ENCODE measurements around the gene SPRYD7. TPM values are rescaled to one million over a fixed set of nuclear protein-coding genes. Genes with fewer than 3 reads are reported as not detected.

The SPRYD7 gene
- total and polyA plus RNA-seq, 2 of the 13 experiments (the other 11 are each of a cell fraction or from before 2014, with no cell fraction given), result 2.7 to 5.9 TPM

GRCh38 chr13:49908637-49909036, 27.5 kb downstream of the SPRYD7 start (continued):
- TF ChIP-seq ZBTB46 (CRISPR knock-in tag; IDR thresholded peaks at IDR 0.05; ENCODE audit: borderline replicate concordance), result no peak
- no peak for TF ChIP-seq AHDC1 (CRISPR knock-in tag; IDR thresholded peaks at IDR 0.05; ENCODE audit: borderline replicate concordance)
- TF ChIP-seq ZNF101 (CRISPR knock-in tag; IDR thresholded peaks at IDR 0.05; ENCODE audit: borderline replicate concordance, low read depth), result no peak
- TF ChIP-seq GTF3A (CRISPR knock-in tag; conservative IDR thresholded peaks at IDR 0.05), result no peak
- TF ChIP-seq ZZZ3 (CRISPR knock-in tag; IDR thresholded peaks at IDR 0.05; ENCODE audit: borderline replicate concordance), result no peak
- TF ChIP-seq ZNF780A (CRISPR knock-in tag; IDR thresholded peaks at IDR 0.05), result no peak
- no peak for TF ChIP-seq ZNF496 (CRISPR knock-in tag; IDR thresholded peaks at IDR 0.05; ENCODE audit: insufficient replicate concordance)
- no peak for TF ChIP-seq ZNF740 (CRISPR knock-in tag; IDR thresholded peaks at IDR 0.05)
